Tibial nerve (tissue), 3 donors: ENCODE measurements around the gene SRGAP3.

Source experiments
- POLR2A ChIP-seq, 2 donors: fragments of 450-650 bp; IDR thresholded peaks; one replicate each; pipeline ENCODE4 v1.6.1; 2017; ENCODE audit warnings: antibody characterized with exemption in 2 of 2, mild to moderate bottlenecking in 2 of 2, moderate library complexity in 2 of 2
- TF ChIP-seq, protein P1 (sequence below), 5 experiments: fragments of 200-600 bp in 3 of 5; fragments of 450-650 bp in 2 of 5; sonication (generic) in 3 of 5; IDR thresholded peaks; one replicate each; pipeline ENCODE4 v1.5.1; 2016 to 2019; ENCODE audit warnings: antibody characterized with exemption in 5 of 5, mild to moderate bottlenecking in 3 of 5, moderate library complexity in 2 of 5

DNA sequence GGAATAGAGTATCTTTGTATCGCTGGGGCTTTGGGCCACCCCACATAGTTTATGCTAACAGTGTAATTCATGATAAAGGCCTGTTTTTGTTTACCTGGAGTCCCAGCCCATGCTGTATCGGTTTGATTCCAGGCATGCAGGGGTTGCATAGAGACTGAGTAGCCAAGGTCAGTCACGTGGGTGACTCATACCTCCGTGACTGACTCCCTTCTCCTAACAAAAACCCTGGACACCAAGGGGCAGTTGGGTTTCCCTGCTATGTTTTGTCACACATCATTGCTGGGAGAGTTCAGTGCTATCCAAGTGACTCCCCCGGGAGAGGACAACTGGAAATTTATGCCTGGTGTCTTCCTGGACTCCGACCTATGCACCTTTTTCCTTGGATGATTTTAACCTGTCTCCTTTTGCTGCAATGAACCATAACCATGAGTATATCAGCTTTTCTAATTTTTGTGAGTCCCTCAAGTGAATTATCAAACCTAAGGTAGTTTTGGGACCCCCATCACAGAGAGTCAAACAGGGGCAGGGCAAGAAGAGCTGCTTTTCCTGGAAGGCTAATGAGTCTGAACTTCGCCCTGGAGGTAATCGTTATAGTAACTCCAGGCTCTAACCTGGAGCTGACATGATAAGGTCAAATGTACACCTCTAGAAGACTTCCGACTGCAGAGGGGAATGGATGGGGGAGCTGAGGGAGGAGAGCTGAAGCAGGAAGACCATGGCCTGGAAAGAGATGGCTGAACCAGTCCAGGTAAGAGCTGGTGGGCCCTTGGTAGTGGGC is 57.0 kb downstream of the SRGAP3 start:
- TF ChIP-seq, protein P1, sequence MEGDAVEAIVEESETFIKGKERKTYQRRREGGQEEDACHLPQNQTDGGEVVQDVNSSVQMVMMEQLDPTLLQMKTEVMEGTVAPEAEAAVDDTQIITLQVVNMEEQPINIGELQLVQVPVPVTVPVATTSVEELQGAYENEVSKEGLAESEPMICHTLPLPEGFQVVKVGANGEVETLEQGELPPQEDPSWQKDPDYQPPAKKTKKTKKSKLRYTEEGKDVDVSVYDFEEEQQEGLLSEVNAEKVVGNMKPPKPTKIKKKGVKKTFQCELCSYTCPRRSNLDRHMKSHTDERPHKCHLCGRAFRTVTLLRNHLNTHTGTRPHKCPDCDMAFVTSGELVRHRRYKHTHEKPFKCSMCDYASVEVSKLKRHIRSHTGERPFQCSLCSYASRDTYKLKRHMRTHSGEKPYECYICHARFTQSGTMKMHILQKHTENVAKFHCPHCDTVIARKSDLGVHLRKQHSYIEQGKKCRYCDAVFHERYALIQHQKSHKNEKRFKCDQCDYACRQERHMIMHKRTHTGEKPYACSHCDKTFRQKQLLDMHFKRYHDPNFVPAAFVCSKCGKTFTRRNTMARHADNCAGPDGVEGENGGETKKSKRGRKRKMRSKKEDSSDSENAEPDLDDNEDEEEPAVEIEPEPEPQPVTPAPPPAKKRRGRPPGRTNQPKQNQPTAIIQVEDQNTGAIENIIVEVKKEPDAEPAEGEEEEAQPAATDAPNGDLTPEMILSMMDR (IDR thresholded peaks at IDR 0.05) = no peak
- no peak for TF ChIP-seq POLR2A (IDR thresholded peaks at IDR 0.05)
